Thyroid gland (tissue), 4 donors: ENCODE results near the gene OTUD5.

Experiments used
- CTCF ChIP-seq, 6 experiments: fragments of 200-600 bp in 3 of 6; fragments of 450-650 bp in 3 of 6; sonication (generic) in 3 of 6; IDR thresholded peaks; one replicate each; pipeline ENCODE4 v1.5.1; 2016 to 2019; ENCODE audit warnings: antibody characterized with exemption in 6 of 6, mild to moderate bottlenecking in 2 of 6, inconsistent platforms in 1 of 6, moderate library complexity in 1 of 6
- POLR2A ChIP-seq, 2 donors: fragments of 450-650 bp; IDR thresholded peaks; one replicate each; pipeline ENCODE4 v1.6.1; 2017; ENCODE audit warnings: antibody characterized with exemption in 2 of 2, mild to moderate bottlenecking in 2 of 2, moderate library complexity in 1 of 2

DNA sequence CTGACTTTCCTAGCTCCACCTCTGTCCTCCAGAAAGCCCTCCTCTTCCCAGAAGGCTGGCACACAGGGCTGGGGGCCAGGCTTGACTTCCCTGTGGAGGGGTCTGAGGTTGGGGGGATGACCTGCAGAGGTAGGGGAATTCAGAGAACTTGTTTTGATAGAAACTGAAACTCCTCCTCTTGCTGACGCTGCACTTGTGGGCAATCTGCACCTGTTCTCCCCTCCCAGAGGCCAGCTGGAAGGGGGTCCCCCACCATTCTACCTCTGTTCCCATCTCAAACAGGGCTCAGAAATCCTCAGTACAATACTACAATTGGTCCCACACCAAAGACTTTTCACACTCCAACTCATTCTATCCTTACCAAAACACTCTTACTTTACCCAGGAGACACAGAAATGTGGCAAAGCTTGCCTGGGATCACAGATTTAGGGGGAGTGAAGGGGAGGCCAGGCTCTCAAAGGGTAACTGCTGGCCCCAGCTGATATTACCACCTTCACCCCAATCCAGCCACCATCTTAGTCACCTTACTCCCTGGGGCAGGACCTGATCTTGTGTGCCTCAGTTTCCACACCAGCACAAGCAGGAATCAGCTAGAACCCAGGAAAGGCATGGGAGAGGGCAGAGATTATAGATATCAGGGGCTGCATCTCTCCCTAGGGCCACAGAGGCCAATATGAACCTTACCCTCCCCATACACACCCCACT lies 18.5 kb downstream of the OTUD5 start:
- TF ChIP-seq POLR2A (IDR thresholded peaks at IDR 0.05): no peak
- TF ChIP-seq CTCF (IDR thresholded peaks at IDR 0.05): no peak
